Esophagus muscularis mucosa (tissue), 4 donors: Measurements from ENCODE around the gene TEX14.

Experiments
- CTCF ChIP-seq, 3 experiments: fragments of 200-600 bp in 2 of 3; fragments of 450-650 bp in 1 of 3; sonication (generic) in 2 of 3; IDR thresholded peaks; one replicate each; pipeline ENCODE4 v1.5.1; 2017 to 2019; ENCODE audit warnings: antibody characterized with exemption in 3 of 3, mild to moderate bottlenecking in 2 of 3, moderate library complexity in 1 of 3
- EP300 ChIP-seq: sonication (generic); formaldehyde crosslinking; IDR thresholded peaks from one replicate; pipeline ENCODE4 v1.6.1; 2017; ENCODE audit warnings: antibody characterized with exemption
- POLR2A ChIP-seq: fragments of 450-650 bp; IDR thresholded peaks from one replicate; pipeline ENCODE4 v1.6.1; 2017; ENCODE audit warnings: antibody characterized with exemption, moderate library complexity, mild to moderate bottlenecking, low read depth
- POLR2AphosphoS5 ChIP-seq, 2 donors: sonication (generic); formaldehyde crosslinking; IDR thresholded peaks; one replicate each; pipeline ENCODE4 v1.6.1; 2017; ENCODE audit warnings: antibody characterized with exemption in 2 of 2

GRCh38 chr17:58513267-58513964 lies 178.4 kb downstream of the TEX14 start:
- TF ChIP-seq CTCF (IDR thresholded peaks at IDR 0.05) (no peak), POLR2A (no peak), POLR2AphosphoS5 (IDR thresholded peaks at IDR 0.05) (no peak), EP300 (no peak)
